Upper lobe of left lung (tissue), 4 donors: ENCODE measurements around the gene PATE1.

Experiments
- EP300 ChIP-seq, 4 donors: sonication (generic); formaldehyde crosslinking; IDR thresholded peaks; one replicate each; pipeline ENCODE4 v1.5.1; 2017; ENCODE audit warnings: antibody characterized with exemption in 4 of 4, control low read depth in 2 of 4
- POLR2A ChIP-seq, 4 donors: fragments of 450-650 bp; IDR thresholded peaks; one replicate each; pipeline ENCODE4 v1.5.1; 2016 to 2017; ENCODE audit warnings: antibody characterized with exemption in 4 of 4, mild to moderate bottlenecking in 2 of 4

- TF ChIP-seq POLR2A (IDR thresholded peaks at IDR 0.05) (no peak), EP300 (IDR thresholded peaks at IDR 0.05) (no peak)
Measured at GRCh38 chr11:125701858-125702621, 44.0 kb upstream of the PATE1 start.
